HG03196 (cell line): Measurements from ENCODE around the gene MAN1C1.

Experiments used
- ATAC-seq: cut with Tn5 transposase; IDR thresholded peaks from one replicate; pipeline ENCODE4 v1.9.1; 2021; ENCODE audit not compliant: unreplicated experiment

Gene MAN1C1

DNA sequence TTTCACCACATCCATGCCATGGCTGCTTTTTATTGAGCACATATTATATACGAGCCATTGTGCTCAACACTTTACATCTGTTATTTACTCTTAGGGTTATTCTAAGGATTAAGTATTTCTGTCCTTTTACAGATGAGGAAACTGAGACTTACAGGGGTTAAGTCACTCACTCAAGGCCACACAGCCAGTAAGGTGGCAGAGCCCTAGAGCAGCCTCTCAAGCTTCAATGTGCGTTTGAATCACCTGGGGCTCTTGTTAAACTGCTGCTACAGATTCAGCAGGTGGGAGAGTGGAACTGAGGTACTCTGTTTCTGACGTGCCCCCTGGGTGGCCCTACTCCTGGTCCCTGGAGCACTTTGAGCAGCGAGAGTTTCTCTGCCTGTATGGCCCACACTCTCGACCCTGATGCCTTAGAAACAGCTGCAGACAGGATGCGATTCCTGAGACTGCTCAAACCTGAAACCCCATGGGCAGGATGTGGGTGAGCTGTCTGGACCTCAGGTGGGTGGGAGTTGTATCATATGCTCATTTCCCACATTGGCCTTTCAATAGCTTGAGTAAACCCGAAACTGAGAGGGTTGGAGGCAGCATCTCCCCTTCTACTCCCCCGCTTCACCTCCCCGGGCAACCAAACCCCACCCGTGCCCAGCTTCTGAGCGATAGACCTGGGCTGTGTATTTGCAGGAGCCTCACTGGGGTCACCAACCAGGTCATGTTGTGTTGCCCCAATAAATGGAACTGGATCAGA is 59.3 kb downstream of the MAN1C1 start:
- peak; percentile 96 for ATAC-seq

DNA sequence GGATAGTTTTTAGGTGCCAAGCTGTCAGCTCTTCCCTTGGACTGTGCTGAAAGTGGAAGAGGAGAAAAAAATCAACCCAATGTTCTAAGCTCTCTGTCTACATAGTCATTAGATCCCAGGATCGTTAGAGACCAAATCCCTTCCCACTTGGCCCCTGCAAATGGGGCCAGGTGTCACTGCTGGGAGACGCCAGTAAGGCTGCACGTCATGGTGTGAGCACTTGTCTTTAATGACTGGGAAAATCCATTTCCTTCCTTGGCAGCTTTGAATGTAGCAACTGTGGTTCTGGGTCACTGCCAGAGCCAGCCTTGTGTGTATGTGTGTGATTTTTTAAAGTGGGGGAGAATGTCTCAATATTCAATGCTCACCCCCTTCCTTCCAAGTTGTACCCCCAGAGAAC is 59.9 kb downstream of the MAN1C1 start:
- ATAC-seq: peak; percentile 9

DNA sequence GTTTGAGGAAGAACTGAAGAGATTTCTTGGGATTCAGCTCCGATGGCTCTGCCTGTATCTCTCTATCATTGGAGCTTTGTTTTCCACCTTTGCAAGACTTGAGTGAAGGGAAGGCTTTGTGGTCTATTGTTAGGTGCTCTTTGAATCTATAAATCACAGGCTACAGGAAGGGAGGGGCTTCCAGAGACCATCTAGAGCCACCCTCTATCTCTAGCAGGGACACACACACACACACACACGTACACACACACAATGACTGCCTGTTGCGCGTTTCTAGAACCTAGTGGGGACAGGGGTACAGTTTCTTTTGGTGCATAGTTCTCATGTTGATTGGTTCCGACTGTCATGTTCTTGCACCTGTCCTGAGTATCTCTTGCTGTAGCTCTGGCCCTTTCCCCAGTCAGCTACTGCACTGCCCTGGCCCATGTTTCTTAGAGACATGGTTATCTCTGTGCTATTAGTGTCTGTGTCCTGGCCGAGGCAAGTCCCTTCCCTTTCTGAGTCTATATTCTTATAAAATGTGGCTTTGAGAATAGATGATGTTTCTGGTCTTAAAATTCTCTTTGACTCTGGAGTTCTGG is 60.7 kb downstream of the MAN1C1 start:
- ATAC-seq: no peak

DNA sequence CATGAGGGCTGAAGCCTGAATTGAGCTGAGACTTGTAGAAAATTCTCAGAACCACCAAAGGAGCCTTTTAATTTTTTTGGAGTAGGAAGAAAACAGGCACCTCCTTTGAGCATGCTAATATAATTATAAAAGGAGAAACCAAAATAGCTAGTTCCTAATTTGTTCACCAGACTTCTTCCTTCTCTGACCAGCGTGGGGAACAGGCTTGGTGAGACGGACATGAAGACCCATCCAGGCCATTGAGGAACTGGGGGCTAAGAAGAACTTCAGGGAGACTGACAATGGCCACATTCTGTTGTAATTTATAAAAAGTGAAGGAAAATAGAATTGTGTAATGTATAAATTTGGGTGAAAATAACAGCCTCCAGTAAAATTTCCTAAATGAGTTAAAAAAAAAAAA is 62.6 kb downstream of the MAN1C1 start:
- ATAC-seq: no peak

DNA sequence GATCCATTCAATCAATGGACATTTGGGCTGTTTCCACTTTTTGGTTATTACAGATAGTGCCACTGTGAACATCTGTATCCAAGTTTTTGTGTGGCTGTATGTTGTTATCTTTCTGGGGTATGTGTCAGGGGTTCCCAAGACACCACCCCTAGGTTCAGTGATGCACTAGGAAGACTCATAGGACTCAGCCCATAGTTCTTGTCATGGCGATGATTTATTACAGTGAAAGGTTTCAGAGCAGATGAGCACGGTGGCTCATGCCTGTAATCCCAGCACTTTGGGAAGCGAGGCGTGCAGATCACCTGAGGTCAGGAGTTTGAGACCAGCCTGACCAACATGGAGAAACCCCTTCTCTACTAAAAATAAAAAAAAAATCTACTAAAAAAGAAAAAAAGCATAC is 64.1 kb downstream of the MAN1C1 start:
- ATAC-seq: no peak

DNA sequence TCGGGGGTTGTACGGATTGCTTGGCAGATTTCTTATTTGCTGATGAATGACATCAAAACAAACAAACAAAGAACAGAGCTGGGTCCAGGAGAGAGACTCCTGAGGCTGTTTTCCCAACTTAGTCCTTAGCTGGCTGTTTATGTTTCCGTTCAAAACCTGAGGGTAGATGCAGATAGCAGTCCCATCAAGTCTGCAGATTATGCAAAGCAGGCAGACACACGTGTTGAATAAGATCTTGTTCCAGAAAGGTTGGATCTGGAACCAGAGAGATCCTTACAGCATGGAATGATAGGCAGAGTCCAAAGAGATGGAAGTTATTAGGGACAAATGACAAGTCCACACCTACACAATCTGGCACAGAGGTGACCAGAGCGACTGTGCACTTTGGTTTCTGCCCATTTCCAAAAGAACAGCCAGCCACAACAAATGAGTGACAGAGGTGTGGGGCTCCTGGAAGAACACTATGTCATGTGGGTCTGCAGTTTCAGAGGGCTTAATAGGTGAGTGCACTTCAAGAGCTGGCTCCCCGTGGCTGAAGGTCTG is 65.5 kb downstream of the MAN1C1 start:
- no peak for ATAC-seq

DNA sequence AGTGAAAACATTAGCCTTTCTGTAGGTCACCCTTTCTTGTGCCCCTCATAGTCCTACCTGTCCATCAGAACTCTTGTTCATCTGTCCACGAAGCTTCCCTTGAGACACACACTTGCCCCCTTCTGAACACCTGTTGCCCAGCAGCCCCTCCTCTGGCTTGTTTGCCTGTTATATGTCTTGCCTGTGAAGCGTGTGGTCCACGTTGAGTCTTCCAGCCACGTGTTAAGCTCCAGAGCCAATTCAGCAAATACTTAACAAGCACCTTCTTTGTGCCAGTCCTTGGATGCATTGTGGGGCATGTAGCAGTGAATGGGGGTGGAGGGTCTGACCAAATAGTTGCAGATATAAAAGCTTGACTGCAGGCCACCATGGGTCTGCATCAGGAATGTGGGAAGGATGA is 66.6 kb downstream of the MAN1C1 start:
- ATAC-seq: no peak

DNA sequence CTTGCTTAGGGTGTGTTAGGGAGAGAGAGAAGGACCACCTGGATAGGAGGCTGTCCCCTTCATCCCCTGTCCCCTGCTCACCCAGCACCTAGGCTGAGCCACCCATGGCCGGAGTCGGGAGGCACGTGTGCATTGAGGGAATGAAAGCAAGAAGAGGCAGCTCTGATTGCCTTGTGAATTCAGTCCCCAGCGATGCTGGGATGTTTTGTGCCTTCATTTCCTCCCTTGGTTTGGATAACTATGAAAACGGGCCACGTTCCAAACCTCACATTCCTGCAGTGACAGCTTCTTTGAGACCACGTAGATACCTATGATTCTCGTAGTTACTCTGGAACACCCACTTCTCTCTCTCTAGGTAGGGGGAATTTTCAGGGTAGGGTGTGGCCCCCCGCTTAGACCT is 67.1 kb downstream of the MAN1C1 start:
- no peak for ATAC-seq

DNA sequence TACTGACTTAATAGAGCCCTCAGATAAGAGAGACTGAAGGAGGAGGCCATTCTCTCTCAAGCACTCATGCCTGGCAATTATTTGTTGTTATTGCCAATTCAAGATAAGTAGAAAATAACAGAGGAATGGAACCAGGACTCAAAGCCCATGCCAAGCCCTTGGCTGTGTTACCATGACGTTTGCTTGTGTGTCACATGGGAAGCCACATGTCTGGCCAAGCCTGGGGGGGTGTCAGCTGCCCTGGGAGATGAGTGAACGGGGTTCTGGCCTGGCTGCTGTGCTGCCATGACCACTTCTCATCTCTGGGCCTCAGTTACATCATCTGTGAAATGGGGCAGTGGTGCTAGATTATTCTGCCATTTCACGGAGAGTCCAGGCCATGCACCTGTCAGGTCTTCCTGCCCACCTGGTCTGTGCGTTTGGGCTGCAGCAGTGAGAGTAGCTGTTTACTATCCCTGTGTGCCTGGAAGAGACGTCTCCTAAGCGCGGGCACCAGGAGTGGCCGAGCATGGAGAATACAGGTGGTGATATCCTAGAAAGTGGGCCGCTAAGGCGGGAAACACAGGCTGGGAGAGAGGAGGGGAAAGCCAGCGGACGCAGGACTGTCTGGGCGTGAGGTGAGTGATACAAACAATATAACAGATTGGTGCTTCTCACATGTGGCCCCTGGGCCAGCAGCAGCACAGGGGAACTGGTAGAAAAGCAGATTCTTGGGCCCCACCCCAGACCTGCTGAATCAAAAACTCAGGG is 67.8 kb downstream of the MAN1C1 start:
- no peak for ATAC-seq

DNA sequence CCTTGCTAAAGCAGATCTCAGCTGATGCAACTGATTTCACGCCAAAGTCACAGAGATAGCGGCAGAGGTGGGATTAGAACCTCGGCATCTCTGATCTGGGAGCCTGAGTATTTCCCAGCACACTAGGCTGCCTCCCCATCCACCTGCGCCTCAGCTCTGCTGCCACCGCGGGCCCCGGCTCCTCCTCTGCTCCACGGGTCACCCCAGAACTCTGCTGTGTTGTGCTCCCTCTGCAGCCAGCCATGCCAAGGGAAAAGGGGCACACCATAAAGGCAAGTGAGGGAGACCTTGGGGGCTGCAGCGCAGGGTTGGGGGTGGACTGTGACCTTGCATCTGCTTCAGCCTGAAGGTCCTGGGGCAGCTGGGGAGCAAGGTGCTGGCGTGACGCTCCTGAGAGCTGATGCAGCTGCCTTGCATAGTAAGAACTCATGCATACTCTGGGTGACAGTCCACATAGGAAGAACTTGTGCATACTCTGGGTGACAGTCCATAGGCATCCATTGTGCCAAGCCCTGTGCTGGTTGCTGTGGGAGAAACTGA is 68.7 kb downstream of the MAN1C1 start:
- no peak for ATAC-seq

DNA sequence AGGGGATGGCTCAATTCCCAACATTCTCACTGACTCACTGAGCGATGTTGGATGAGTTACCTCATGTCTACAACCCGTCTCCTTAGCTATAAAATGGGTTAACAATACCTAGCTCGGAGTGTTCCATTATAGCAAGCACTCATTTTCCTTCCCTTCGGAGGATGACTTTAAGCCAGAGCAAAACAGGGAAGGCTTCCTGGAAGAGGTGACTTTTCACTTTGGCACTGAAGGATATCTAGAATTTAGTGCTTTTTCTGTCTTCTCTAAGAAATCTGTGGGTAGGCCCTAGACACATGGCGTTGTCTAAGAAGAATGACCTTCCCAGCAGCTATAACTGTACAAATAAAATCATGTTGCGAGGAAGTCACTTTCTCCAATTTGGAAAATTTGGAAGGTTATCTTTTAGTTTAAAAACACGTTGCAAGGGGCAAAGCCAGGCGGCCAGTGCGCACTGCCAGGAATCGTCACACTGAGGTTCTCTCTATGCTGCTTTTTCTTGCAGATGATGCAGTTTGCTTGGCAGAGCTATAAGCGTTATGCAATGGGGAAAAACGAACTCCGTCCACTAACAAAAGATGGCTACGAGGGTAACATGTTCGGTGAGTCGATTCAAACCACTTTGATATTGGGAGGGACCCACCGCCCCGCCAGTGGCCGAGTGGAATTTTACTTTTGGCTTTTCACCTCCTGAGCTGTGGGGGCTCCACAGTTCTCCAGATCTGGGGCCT is 69.5 kb downstream of the MAN1C1 start:
- no peak for ATAC-seq

DNA sequence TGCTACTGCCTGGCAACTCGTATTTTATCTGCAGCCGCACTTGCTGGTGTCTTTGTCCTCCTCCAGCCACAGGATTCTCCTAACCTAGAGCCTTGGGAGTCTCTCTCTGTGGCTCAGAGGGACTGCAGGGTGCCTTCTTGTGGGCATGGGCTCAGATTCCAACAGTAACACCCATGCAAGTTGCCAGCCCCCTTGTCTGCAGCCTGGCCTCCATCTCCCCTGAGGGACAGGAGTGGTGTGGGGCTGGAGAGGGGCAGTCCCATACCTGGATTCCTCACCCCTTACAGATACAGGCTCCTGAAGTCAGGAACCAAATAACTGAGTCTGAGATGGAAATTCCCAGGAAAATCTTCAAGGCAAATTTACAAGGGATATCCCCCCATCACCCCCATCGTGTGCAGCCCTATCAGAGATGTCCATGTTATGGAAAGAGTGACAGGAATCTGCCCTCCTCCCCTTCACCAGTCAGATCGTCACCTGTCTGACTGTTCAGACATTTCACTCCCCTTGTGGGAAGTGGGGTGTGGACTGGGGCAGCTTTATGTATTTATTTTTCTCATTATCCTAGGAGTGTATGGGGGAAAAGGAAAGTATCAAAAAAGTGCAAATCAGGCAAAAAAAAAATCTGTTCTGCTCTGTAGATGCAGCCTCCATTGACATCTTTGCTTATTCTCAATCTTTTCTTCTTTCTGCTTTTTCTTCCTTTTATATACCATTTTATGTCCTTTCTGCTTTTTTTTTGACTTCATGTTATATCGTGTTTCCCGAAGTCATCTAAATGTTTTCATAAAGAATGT is 70.8 kb downstream of the MAN1C1 start:
- no peak for ATAC-seq

DNA sequence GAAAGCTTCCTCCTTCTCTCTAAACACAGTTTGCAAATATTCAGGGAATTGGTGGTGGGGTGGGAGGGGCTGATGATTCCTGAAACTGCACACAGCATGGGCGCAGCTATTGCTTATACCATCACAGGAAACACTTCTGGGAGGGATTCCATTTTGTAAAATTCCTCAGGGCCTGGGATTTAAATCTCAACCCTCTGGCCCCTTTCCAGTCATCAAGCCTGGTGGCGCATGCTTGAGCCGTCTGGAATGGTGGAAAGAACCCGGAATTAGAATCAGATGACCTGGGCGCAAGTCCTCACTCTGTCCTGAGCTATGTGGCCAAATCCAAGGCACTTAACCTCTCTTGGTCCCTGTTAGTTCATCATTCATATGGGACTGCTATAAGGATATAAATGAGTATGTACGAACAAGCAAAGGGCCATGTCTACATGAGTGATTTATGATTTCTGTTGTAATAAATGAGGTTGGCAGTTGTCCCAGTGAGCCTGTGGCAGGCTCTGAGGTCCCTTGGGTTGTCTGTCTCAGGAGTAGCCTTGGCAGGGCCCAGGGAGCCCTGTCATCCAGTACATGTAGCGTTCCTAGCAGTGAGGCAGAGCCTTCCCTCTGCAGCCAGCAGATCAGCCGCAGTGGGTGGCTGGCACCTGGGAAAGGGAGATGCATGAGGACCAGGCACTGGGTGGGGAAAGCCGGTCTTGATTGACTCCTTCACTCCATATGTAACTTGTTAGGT is 72.0 kb downstream of the MAN1C1 start:
- no peak for ATAC-seq

DNA sequence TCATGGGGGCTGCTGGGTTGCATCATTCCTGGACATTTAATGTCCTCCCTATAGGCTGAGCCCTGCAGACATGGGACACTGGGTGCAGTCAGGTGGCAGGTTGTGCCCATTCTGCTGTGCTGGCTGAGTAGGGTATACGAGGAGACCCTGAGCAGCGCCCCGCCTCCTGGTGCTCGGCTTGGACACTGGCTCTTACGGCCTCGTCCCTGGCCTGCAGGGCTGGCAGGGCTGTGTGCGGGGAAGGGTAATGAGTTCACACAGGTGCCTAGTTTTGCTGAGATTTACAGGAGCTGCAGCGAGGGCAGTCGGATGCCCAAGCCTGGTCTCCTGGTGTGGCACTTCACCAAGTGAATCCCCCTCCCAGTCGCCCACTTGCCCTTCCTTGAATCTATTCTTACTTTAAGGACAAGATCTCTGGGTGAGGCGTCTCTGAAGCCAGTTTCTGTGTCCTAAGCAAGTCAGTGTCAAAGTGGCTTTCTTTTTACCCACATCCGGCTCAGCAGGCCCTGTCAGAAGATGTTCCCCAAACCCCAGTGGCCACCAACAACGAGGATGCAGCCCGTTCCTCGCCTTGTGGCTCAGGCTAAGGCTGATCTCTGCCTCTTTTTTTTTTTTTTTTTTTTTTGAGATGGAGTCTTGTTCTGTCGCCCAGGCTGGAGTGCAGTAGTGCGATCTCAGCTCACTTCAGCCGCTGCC is 73.2 kb downstream of the MAN1C1 start:
- ATAC-seq: no peak

DNA sequence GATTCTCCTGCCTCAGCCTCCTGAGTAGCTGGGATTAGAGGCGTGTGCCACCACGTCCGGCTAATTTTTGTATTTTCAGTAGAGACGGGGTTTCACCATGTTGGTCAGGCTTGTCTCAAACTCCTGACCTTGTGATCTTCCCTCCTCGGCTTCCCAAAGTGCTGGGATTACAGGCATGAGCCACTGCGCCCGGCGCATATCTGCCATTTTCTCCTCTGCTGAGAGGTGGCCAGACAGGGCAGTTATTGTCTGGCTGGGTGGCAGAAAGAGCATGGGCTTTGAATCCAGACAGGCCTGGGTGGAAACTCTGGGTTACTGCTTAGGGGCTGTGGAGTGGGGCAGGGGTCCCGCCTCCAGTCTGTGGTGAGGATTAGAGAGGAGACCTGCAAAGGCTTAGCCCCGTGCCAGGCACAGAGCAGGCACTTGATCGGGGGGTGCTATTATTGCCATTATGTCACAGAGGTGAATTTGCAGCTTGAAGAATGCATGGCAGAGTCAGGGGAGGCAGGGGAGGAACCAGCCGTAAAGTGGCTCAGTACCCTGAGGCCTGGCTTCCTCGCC is 73.9 kb downstream of the MAN1C1 start:
- ATAC-seq: no peak

DNA sequence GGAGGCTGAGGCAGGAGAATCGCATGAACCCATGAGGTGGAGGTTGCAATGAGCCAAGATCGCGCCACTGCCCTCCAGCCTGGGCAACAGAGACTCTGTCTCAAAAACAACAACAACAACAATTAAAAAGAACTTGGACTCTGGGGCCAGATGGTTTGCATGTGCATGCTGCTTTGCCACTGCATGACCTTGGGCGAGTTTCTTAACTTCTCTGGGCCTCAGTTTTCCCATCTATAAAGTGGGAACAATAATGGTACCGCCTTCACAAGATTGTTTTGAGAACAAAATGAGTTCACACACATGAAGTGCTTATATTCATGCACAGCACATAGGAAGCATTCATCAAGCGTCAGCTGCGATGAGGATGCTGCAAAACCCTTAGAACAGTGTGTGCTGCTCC is 74.6 kb downstream of the MAN1C1 start:
- no peak for ATAC-seq

DNA sequence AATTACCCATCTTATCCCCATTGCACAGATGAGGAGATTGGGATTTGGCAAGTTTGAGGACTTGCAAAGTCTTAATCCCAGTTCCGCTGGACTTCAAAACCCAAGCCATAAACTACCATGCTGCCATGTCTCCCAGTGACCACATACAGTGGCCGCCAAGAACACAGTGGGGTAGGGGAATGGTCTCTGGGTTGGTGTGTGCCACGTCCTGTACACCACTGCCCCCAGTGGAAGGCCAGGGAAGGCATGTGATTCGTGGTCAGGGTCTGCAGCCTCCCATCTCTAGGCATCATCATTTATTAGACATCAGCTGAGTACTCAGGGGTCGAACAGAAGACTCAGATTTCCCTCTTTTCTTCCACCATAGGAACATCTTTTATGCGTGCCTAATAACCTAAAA is 76.0 kb downstream of the MAN1C1 start:
- no peak for ATAC-seq

DNA sequence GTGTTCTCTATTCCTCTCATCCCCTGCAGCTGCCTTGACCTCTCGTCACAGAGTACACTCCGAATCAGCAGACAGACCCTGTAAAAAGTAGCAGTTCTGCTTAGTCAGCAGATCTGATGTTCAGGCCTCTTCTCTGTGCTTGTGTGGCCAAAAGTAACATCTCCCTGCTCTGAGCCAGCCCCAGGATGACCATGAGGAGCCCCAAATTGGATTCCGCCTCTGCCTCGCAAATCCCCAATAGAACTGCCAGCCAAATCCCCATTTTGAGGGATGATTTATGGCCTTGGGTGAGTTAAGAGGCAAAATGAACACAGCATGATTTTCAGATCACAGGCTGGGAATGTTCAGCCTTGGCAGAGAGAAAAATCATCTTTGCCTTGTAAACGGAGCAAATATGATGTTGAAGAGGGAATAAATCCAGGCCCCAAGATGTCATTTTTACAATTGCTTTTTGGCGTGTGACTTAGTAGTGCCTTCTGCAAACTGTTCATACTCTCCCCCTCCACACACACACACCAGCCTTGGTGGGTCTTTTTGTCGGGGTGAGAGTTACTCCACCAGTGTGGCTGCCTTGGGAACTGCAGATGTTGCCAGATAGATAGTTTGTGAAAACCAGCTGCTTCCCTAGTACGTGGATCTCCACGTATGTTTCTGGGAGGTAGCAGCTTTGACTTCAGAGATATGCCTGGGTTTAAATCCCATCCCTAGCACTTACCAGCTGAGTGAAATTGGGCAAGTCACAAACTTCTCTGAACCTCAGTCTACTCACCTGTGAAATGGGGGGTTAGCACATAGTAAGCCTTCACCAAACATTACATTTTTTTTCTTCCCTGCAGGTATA is 77.8 kb downstream of the MAN1C1 start:
- no peak for ATAC-seq
